HG03565 (cell line): ENCODE data around the gene FSD2.
"Not testable (repeated sequence)": the region's sequence is repeated elsewhere in the genome, so short reads cannot be mapped to it uniquely, and the experiment has no call there.

ENCODE experiments used
- ATAC-seq: cut with Tn5 transposase; IDR thresholded peaks from one replicate; pipeline ENCODE4 v1.9.1; 2021; ENCODE audit warnings: mild to moderate bottlenecking, moderate library complexity; ENCODE audit not compliant: unreplicated experiment

FSD2 gene

DNA sequence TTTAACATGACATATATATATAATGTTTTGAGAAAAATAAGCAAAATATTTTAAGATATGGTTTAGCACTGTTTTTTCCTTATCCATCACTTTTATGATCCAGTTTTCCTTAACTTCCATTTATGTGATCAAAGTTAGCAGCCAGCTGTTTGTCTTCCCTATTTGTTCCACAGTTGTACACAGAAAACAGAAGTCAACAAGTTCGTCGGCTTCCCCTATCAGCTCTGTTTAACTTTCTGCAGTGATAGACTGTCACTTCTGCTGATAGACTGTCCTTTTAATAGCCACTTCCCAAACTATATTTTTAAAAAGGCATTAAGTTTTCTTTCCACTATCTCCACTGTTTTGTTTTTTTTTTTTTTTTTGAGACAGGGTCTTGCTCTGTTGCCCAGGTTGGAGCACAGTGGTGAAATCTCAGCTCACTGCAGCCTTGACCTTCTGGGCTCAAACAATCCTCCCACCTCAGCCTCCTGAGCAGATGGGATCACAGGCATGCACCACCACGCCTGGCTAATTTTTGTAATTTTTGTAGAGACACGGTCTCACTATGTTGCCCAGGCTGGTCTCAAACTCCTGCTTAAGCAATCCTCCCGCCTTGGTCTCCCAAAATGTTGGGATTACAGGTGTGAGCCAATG is 7.2 kb downstream of the FSD2 start:
- no peak for ATAC-seq

DNA sequence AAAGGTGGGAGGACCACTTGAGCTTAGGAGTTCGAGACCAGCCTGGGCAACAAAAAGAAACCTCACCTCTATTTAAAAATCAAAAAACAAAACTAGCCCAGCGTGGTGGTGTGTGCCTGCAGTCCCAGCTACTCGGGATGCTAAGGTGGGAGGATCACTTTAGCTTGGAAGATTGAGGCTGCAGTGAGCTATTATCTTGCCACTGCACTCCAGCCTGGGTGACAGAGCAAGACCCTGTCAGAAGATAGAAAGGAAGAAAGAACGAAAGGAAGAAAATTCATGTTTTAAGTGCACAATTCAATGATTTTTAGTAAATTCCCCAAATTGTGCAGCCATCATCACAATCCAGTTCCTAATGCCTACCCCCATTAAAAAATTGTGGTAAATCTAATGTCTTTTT is 7.8 kb downstream of the FSD2 start:
- ATAC-seq = no peak

DNA sequence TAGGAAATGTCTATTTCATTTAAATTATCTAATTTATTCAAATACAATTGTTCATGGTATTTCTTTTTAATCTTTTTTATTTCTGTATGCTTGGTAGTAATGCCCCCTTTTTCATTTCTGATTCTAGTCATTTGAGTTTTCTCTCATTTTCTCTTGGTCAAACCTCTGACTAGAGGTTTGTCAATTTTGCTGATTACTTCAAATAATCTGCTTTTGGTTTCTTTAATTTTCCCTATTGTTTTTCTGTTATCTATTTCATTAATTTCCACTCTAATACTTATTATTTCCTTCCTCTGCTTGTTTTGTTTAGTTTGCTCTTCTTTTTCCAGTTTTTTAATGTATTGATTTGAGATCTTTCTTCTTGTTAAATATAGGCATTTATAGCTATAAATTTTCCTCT is 12.1 kb downstream of the FSD2 start:
- ATAC-seq = no peak

DNA sequence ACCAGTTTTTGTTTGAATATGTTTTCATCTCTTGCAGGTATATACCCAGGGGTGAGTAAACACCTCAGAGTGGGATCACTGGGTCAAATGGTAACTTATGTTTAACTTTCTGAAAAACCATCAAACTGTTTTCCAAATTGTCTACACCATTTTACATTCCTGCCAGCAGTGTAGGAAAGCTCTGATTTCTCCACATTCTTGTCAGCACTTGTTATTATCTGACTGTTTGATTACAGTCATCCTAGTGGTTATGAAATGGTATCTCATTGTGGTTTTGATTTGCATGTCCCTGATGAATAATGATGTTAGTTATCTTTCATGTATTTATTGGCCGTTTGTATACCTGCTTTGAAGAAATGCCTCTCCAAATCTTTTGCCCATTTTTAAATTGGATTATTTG is 13.8 kb downstream of the FSD2 start:
- ATAC-seq = no peak

DNA sequence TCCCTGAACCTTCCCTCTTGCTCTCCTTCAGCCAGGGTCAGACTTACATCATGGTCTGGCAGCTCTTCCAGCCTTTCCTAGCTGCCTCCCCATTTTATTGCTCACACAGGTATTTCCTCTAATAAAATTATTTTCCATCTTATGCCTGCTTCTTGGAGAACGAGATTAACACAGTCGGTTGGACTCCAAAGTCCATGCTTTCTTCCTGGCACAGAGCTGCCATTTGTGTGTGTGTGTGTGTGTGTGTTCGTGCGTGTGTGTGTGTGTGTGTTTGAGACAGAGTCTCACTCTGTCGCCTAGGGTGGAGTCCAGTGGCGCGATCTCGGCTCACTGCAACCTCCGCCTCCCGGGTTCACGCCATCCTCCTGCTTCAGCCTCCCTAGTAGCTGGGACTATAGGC is 15.5 kb downstream of the FSD2 start:
- ATAC-seq = no peak

DNA sequence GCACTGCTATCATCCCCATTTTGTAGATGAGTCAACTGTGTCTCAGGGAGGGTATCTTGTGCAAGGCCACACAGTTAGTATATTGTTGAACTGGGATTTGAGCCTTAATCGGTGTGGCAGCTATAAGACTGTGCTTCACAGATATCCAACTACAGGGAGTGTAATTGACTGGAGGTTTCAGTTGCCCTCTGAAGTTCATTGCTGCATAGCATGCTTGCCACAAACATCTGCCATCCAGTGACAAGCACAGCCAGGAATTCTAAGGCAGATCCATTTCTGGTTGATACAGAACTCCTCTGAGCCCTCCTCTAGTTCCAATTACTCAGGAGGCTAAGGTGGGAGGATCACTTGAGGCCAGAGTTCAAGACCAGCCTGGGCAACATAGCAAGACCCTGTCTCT is 16.4 kb downstream of the FSD2 start:
- no peak for ATAC-seq

DNA sequence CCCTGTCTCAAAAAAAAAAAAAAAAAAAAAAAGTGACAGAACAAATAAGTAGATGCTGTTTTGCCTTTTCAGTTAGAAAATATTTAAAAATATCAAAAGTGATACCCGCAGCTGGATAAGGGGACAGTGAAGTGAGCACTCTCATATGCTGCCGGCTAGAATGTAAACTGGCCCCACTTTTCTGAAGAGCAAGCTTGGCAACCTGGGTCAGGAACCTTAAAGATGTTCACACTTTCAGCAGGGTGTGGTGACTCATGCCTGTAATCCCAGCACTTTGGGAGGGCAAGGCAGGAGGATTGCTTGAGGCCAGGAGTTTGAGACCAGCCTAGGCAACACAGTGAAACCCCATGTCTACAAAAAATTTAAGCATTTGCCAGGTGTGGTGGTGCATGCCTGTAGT is 17.4 kb downstream of the FSD2 start:
- no peak for ATAC-seq

DNA sequence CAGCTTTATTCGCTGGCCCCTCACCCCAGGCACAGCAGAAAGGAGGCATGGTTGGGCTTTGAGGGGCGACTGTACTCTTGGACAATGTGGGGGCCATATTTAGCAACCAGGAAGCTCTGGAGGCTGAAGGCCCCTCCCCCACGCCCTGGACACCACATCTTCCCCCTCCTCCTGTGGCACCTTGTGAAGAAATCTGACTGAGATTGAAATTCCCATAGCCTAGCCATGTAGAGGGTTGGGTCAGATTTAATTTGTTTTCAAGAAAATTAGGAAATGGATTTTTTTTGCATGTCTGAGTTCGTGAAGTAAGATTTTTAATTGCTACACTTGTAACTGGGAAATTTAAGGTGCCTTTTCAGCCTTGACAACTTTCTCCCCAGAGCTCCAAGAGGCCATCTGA is 24.5 kb downstream of the FSD2 start:
- ATAC-seq = no peak

DNA sequence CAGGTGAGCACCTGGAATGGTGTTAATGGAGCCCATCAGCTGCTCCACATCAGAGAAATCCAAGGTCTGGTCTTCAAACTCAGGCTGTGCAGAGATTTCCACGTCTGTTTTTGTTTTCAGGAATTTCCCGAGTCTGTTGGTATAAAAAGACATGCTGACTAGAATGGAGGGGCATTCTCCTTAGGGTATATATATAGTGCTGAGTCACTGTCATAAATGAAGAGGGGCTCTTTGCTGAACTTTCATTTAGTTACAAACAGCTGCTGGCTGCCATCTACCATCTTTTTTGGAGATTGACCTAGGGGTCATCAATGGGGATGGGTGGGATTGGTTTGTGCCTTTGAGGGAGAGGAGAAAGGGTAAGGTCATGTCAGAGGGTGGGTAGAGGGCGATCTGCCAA is 27.1 kb downstream of the FSD2 start:
- no peak for ATAC-seq

DNA sequence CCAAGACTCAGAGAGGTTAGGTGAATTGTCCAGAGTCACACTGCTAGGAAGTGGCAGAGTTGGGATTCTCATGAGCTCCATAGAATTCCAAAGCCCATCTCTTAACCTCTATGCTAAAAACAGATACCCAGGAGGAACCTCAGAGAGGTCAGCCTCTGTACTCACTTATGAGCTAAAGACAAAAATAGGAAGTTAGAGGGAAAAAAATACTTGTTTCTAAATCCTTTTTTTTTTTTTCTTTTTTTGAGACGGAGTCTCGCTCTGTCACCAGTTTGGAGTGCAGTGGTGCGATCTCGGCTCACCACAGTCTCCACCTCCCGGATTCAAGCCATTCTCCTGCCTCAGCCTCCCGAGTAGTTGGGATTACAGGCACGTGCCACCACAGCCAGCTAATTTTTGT is 31.4 kb downstream of the FSD2 start:
- no peak for ATAC-seq

DNA sequence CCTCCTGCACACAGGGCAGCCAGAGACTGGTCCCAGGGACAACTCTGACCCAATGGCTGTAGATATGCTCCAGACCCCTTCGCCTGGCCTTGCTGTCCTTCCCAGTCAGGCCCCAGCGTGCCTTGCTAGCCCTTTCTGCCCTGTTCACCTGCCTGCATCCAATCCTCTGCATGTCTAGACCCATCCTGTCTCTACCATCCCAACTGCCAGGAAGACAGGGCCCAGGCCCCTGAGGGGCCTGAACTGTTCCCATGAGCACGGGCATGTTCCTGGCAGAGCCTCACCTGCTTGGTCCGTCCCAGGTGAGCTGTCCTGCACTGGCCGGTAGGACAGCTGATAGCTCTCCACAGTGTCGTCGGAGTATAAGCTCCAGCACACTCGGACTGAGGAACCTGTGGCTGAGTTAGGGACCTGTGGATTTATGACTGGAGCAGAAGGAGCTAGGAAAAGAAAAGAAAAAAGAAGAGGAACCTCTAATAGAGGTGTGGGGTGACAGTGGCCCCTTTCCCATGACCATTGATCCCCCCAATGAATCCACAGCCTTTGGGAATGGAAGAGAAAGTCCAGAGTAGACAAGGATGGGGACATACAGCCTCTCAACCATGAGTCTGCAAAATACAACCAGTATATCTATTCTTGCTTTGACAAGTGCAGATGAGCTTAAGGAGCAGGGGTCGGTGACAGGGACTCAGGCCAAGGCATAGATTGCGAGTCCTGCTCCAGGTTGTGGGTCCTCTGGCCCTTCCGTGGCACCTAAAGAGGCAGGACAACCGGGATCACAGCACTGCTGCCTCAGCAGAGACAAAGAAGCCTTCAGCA is 33.9 kb downstream of the FSD2 start:
- no peak for ATAC-seq

DNA sequence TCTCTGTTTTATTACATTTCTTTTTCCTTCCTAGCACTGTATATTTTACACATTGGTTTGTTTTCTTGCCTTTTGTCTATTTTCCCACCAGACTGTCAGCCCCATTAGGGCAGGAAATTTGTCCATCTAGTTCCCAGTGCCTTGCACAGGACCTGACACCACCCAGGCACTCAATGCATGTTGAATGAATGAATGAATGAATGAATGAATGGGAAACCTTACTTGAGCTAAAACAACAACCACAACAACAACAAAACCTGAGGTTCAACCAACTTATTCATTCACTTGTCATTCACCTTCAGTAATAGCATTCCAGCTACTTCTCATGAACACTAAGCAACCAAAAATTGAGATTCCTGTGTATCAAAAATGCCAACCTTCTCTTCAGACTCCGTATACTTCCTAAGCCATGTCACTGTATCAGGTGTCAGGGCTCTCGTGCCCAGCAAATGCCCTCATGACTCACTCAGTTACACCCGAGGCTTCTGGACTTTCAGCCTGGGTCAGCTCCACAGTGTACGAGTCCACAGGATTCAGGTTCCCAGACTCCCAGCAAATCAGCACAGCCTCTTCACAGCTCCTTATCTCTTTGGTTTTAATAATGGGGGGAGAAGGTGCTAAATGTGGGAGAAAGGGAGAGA is 37.3 kb downstream of the FSD2 start:
- ATAC-seq = no peak

DNA sequence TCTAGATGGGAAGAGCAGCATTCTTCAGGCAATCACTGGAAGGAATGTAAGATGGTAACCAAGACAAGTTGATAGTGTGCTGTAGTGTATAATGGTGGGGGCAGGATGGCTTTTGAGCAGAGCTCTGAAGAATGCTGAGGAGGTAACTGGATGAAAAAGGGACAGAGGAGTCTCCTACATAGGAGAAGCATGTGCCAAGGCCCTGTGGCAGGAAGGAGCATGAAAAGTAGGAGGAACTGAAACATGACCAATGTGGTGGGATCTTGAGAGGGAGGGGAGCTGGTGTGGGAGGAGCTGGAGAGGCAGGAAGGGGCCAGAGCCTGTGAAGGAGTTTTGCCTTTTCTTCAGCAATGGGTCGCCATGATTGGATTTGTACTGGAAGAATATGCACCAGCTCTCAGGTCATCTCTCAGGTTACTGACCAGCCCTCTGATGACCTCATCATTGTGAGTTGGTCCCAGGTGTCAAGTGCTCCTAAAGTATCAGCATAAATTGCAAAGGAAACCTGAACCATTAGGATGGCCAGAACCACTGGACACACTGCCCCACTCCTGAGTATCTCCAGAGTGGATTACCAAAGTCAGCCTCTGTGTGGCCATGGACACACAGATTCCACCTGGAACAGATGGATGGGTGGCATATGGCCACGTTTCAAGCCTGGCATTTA is 38.6 kb downstream of the FSD2 start:
- ATAC-seq = no peak

DNA sequence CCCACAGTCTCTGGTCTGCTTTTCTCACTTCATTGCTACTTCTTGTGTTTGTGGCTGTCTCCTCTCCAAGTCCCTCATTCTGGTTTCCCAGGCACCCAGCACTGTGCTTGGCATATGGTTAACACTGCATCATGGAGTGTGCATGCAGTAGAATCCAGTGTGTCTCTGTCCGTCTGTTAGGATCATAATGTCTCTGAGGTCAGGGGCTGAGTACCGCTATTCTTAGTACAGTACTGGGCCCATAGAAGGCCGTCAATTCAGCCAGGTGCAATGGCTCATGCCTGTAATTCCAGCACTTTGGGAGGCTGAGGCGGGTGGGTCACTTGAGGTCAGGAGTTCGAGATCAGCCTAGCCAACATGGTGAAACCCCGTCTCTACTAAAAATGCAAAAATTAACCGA is 39.7 kb downstream of the FSD2 start:
- not testable (repeated sequence) for ATAC-seq

DNA sequence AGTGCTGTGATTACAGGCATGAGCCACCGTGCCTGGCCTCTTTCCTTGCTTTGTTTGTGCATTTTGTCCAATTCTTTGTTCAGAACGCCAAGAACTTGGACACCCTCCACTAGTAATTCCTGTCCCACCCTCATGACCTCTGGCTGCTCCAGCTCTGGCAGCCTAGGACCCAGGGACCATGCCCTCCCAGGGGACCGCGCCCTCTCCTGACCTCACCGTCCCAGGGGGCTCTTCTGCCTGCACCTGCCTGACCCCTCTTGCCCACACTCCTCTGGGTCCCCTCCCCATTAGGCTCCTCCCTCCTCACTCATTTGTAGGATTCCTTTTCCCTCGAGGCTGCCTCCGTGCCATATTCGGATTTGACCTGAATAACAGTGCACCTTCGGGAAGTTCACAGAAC is 41.1 kb downstream of the FSD2 start:
- ATAC-seq = no peak

DNA sequence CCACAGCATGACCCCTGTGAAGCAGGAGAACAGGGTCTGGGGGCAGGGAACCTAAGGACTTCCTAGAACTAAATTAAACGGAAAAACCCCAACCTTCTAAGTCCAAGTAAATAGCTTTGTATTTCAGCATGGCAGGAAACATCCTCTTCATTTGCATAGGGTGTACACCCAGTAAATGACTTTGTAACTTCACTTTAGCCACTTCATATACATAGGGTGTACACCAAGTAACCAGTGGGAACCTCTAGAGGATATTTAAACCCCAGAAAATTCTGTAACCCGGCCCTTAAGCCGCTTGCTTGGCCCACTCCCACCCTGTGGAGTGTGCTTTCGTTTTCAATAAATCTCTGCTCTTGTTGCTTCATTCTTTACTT is 41.8 kb downstream of the FSD2 start:
- ATAC-seq = no peak

DNA sequence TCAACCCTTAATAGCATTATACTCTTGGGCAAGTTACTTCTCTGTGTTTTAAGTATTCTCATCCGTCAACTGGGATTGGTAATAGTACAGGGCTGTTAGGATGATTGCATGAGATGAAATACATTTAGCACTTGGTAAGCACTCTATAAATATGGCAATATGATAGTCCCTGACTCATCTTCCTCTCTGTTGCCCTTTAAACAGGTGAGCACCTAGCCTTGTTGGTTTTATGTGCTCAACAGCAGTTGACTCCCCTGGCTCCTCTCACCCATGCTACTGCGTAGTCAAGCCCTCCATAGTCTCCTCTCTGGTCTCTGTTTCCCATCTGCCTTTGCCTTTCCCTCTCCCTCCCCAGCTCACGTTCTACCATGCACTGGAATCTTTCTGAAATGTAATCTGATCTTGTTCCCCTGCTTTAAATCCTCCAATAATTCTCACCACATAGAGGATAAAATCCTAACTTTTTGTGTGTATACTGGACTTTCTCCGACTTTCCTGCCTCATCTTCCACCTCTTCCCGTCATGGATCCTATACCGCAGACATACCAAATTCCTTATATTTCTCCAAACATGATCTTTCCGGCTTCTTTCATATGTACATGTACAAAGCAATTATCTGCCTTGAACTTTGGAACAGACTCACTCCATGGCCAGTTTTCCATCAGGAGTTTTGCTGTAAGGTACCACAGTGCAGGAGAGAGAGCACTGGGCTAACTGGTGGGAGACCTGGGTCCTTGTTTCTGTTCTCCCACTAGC is 42.3 kb downstream of the FSD2 start:
- no peak for ATAC-seq

DNA sequence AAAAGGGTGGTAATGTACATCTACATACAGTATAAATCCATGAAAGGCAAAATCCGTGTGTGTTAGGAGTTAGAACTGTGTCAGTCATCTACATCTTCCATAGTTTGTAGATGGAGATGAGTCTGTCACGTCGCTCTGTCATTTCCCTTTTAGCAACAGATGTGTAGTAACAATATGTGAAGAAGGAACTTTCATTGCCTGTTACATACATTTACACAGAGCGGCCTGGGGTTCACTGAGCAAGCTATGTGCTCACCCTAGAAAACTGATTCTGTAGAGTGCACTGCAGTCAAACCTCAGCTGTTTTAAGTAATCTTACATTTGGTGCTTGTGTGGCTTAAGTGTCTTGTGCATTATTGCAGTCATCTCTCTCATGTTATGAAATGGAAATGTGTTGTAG is 54.6 kb downstream of the FSD2 start:
- ATAC-seq = no peak

DNA sequence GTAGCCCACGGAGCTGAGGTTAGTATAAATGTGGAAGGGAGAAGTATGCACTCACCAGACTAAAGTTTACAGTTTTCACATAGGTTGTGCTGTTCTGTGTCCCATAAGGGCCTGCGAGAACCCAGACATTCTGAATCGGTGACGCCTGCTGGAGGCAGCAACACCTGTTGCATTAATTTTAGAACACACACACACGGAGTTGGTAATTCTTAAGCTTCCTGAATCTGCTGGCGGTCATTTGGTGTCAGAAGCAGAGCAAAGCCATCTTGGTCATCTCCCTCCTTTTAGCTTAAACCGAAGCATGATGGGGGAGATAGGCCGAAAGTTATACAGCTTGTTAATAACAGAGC is 55.1 kb downstream of the FSD2 start:
- ATAC-seq = peak; percentile 15

DNA sequence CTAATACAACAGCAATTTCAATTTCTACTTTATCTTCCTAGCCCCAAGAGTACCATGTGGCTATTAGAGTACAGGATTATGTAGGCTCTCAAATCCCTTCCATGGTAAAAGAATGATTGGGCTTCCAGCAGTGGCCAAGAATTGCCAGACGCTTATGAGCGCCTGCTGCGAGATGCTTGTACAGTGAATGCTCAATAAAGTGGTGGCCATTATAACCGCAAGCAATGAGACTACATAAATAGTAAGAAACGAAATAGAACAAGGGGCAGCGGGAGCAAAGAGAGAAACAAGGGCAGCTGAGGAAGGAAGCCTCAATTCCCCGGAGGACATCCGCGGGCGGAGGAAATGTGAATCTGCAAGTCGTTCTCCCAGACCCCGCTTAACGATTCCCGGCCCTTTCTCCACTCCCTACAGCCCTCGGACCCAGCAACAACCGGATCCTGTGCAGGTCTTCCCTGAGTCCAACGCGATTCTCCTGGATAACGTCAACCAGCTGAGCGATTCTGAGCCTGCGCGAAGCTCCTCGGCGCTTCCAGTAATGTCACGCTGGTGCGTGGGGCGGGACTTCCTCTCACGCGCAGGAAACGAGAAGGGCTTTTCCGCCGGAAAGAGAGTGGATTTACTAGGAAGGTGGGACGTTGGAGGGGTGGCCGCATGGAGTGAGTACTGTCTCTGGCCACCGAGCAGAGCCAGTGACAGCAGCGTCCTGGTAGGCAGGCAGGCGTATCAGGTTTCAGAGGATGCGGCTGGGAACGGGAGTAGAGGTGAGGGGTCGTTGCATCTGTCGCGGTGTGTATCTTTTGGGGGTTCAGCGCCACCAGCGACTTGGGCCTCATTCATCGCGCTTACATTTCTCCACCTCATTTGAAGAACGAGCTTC is 55.7 kb downstream of the FSD2 start:
- ATAC-seq = peak; percentile 85
